Neural cell (in vitro differentiated cells): ENCODE results near the gene PIAS4. TPM values are rescaled to one million over a fixed set of nuclear protein-coding genes. Genes with fewer than 3 reads are reported as not detected.

Experiments used
- H2AFZ ChIP-seq: fragments of 200-600, 300-800 bp; sonication (generic), shearing (Covaris generic); 2 replicates; pipeline ENCODE4 v1.6.0; 2014; ENCODE audit warnings: low read depth, mild to moderate bottlenecking, antibody characterized with exemption, low read length, moderate library complexity
- H3F3A ChIP-seq: fragments of 200-600 bp; shearing (Covaris generic); 2 replicates; pipeline ENCODE4 v1.6.1; 2016; ENCODE audit warnings: mild to moderate bottlenecking, moderate library complexity, mixed read lengths, antibody characterized with exemption, low read length; ENCODE audit not compliant: insufficient read depth, poor library complexity, severe bottlenecking
- H3K27ac ChIP-seq: fragments of 200-600, 300-800 bp; sonication (generic), shearing (Covaris generic); 2 replicates; pipeline ENCODE4 v1.5.1; 2014; ENCODE audit warnings: mild to moderate bottlenecking, low read length, moderate library complexity
- H3K27me3 ChIP-seq: fragments of 300-800, 200-600 bp; sonication (generic), shearing (Covaris generic); 2 replicates; pipeline ENCODE4 v1.6.0; 2014; ENCODE audit warnings: mild to moderate bottlenecking, low read depth, low read length, moderate library complexity; ENCODE audit not compliant: insufficient read depth
- H3K36me3 ChIP-seq: fragments of 300-800, 200-600 bp; sonication (generic), shearing (Covaris generic); 2 replicates; pipeline ENCODE4 v1.5.1; 2014; ENCODE audit warnings: mild to moderate bottlenecking, antibody characterized with exemption, low read length, moderate library complexity; ENCODE audit not compliant: insufficient read depth
- H3K4me2 ChIP-seq: fragments of 300-800, 200-600 bp; sonication (generic), shearing (Covaris generic); 2 replicates; pipeline ENCODE4 v1.6.0; 2014; ENCODE audit warnings: mild to moderate bottlenecking, low read length
- H3K4me3 ChIP-seq: fragments of 300-800, 200-600 bp; sonication (generic), shearing (Covaris generic); 2 replicates; pipeline ENCODE4 v1.5.1; 2014; ENCODE audit warnings: mild to moderate bottlenecking, low read length, moderate library complexity
- H3K79me2 ChIP-seq: fragments of 200-600 bp; shearing (Covaris generic); replicated peaks from 2 replicates; pipeline ENCODE4 v1.6.0; 2014; ENCODE audit warnings: mild to moderate bottlenecking, low read length, moderate library complexity; ENCODE audit not compliant: insufficient read depth
- H3K9ac ChIP-seq: fragments of 300-800, 200-600 bp; sonication (generic), shearing (Covaris generic); 2 replicates; pipeline ENCODE4 v1.6.1; 2016; ENCODE audit warnings: mild to moderate bottlenecking, low read length, mixed read lengths
- H3K9me2 ChIP-seq: fragments of 200-600 bp; shearing (Covaris generic); 2 replicates; pipeline ENCODE4 v1.6.1; 2016; ENCODE audit warnings: mild to moderate bottlenecking, low read length, mixed read lengths; ENCODE audit not compliant: insufficient read depth
- H3K9me3 ChIP-seq: fragments of 200-600, 300-800 bp; sonication (generic), shearing (Covaris generic); 2 replicates; pipeline ENCODE4 v1.6.1; 2016; ENCODE audit warnings: mild to moderate bottlenecking, mixed run types, low read length, moderate library complexity, mixed read lengths
- H4K20me1 ChIP-seq: fragments of 200-600 bp; shearing (Covaris generic); 2 replicates; pipeline ENCODE4 v1.6.1; 2016; ENCODE audit warnings: mild to moderate bottlenecking, mixed run types; ENCODE audit not compliant: insufficient read depth
- CTCF ChIP-seq: fragments of 450-650 bp; IDR thresholded peaks from 2 replicates; pipeline ENCODE4 v1.5.1; 2014; ENCODE audit warnings: antibody characterized with exemption, mild to moderate bottlenecking, moderate library complexity; ENCODE audit not compliant: poor library complexity, severe bottlenecking
- EP300 ChIP-seq: fragments of 450-650 bp; conservative IDR thresholded peaks from 2 replicates; pipeline ENCODE4 v1.6.1; 2014; ENCODE audit warnings: antibody characterized with exemption, mild to moderate bottlenecking, moderate library complexity; ENCODE audit not compliant: poor library complexity, severe bottlenecking
- EZH2 ChIP-seq: fragments of 200-600, 300-800 bp; shearing (Covaris generic), sonication (generic); IDR thresholded peaks from 2 replicates; pipeline ENCODE4 v1.6.1; 2014; ENCODE audit warnings: antibody characterized with exemption, low read length, borderline replicate concordance, mild to moderate bottlenecking; ENCODE audit not compliant: insufficient read depth, poor library complexity, severe bottlenecking
- MXI1 ChIP-seq: fragments of 450-650 bp; conservative IDR thresholded peaks from 2 replicates; pipeline ENCODE4 v1.6.1; 2014; ENCODE audit warnings: antibody characterized with exemption, mild to moderate bottlenecking; ENCODE audit not compliant: poor library complexity, severe bottlenecking
- POLR2AphosphoS5 ChIP-seq: IDR thresholded peaks from 2 replicates; pipeline ENCODE4 v1.6.1; 2012
- RAD21 ChIP-seq: fragments of 450-650 bp; conservative IDR thresholded peaks from 2 replicates; pipeline ENCODE4 v1.6.1; 2014; ENCODE audit warnings: antibody characterized with exemption, mild to moderate bottlenecking, moderate library complexity
- REST ChIP-seq: IDR thresholded peaks from 2 replicates; pipeline ENCODE4 v1.6.1; 2012; ENCODE audit warnings: borderline replicate concordance
- SMC3 ChIP-seq: fragments of 450-650 bp; conservative IDR thresholded peaks from 2 replicates; pipeline ENCODE4 v1.6.1; 2014; ENCODE audit warnings: antibody characterized with exemption, mild to moderate bottlenecking, moderate library complexity; ENCODE audit not compliant: poor library complexity
- TAF1 ChIP-seq: IDR thresholded peaks from 2 replicates; pipeline ENCODE4 v1.6.1; 2012; ENCODE audit warnings: low read depth
- polyA plus RNA-seq: library from polyadenylated mRNA; depleted of rRNA; stranded (reverse); fragments of >200 nt; gene quantifications from 2 replicates; pipeline ENCODE4 v1.2.3, GENCODE V29; 2014

Gene PIAS4
- polyA plus RNA-seq, 1 donor from 2014 or later, result 22.3 TPM

GRCh38 chr19:3963458-3964255 lies 43.9 kb upstream of the PIAS4 start:
- H3K9ac ChIP-seq, result no peak overlapping the region
- no peaks in the 10 kb centered on the region for H4K20me1 ChIP-seq
- peaks cover 13% of the 10 kb centered on the region for H3K79me2 ChIP-seq

More at GRCh38 chr19:3963458-3964255, 43.9 kb upstream of the PIAS4 start:
- Histone ChIP-seq H3K27ac (no peak overlapping the region), H3K4me2 (no peak overlapping the region), H3K27me3 (no peaks in the 10 kb centered on the region), H3K36me3 (no peaks in the 10 kb centered on the region), H3F3A (no peaks in the 10 kb centered on the region), H3K9me3 (no peaks in the 10 kb centered on the region), H2AFZ (no peak overlapping the region), H3K4me3 (no peak overlapping the region), H3K9me2 (no peaks in the 10 kb centered on the region)
- no peak for TF ChIP-seq EZH2
- TF ChIP-seq POLR2AphosphoS5, result no peak
- no peak for TF ChIP-seq SMC3
- no peak for TF ChIP-seq TAF1
- no peak for TF ChIP-seq EP300
- TF ChIP-seq RAD21, result no peak
- no peak for TF ChIP-seq MXI1
- no peak for TF ChIP-seq REST
- no peak for TF ChIP-seq CTCF
